IMR-90 (cell line): ENCODE results near the gene ITPK1.

Experiments used
- BHLHE40 ChIP-seq: fragments of 150-350 bp; IDR thresholded peaks from 2 replicates; pipeline ENCODE4 v1.6.1; 2016; ENCODE audit warnings: mild to moderate bottlenecking, low read depth, low read length
- CEBPB ChIP-seq: IDR thresholded peaks from 2 replicates; pipeline ENCODE4 v1.6.1; 2012; ENCODE audit warnings: low read depth, low read length, improper control_type of control experiment
- MXI1 ChIP-seq: IDR thresholded peaks from 2 replicates; pipeline ENCODE4 v1.6.1; 2012; ENCODE audit warnings: low read depth, mild to moderate bottlenecking, low read length, moderate library complexity, borderline replicate concordance
- POLR2A ChIP-seq: IDR thresholded peaks from 2 replicates; pipeline ENCODE4 v1.6.1; 2012; ENCODE audit warnings: mild to moderate bottlenecking, low read depth, low read length
- TF ChIP-seq, protein P1 (sequence below): conservative IDR thresholded peaks from 2 replicates; pipeline ENCODE4 v1.5.1; 2012; ENCODE audit warnings: mild to moderate bottlenecking, low read depth, low read length, improper control_type of control experiment
- TF ChIP-seq, protein P2 (sequence below): fragments of 150-350 bp; IDR thresholded peaks from 2 replicates; pipeline ENCODE4 v1.6.1; 2017; ENCODE audit warnings: mild to moderate bottlenecking, antibody characterized with exemption, low read length, low read depth

DNA sequence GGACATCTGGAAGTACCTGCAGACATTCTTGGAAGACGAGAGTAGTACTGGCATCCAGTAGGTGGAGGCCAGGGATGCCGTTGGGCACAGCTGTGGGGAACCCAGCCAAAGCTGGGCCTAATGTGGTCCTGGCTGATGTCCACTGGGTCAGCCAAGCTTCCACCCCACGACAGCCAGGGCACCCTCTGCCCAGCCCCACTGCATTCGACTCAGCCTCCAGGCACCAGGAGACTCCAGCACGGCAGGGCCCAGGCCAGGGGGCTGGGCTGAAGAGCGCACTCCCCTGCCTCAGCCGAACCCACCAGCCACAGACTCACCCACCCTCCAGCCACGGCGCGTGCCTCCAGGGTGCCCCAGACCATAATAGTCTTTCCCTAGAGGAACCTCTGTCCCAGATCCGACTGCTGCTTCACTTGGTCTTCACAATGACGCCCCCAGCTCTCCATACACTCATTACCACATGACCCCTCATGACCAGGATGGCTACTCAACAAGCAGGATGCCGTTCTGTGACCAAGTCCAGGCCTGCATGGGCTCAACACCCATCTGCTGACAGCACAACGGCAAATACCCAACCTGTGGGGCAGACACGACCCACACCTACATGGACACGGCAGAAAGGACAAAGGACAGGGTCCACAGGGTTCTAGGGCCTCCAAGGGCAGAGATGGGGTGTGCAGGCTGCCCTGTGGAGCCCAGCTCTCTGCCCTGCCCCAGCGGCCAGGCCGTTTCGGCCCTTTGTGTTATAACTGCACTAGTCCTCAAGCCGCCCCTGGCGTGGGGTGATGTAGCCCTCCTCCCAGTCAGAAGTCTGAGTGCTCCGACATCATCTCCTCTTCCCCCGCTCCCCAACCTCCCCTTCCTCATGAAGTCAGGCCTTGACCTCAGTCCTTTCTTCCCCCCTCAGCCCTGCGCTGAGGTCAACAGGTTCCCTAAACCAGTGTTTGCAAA, 22.8 kb downstream of the ITPK1 start:
- TF ChIP-seq, protein P1, sequence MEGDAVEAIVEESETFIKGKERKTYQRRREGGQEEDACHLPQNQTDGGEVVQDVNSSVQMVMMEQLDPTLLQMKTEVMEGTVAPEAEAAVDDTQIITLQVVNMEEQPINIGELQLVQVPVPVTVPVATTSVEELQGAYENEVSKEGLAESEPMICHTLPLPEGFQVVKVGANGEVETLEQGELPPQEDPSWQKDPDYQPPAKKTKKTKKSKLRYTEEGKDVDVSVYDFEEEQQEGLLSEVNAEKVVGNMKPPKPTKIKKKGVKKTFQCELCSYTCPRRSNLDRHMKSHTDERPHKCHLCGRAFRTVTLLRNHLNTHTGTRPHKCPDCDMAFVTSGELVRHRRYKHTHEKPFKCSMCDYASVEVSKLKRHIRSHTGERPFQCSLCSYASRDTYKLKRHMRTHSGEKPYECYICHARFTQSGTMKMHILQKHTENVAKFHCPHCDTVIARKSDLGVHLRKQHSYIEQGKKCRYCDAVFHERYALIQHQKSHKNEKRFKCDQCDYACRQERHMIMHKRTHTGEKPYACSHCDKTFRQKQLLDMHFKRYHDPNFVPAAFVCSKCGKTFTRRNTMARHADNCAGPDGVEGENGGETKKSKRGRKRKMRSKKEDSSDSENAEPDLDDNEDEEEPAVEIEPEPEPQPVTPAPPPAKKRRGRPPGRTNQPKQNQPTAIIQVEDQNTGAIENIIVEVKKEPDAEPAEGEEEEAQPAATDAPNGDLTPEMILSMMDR = no peak
- TF ChIP-seq MXI1 = no peak
- TF ChIP-seq POLR2A = no peak
- TF ChIP-seq, protein P2, sequence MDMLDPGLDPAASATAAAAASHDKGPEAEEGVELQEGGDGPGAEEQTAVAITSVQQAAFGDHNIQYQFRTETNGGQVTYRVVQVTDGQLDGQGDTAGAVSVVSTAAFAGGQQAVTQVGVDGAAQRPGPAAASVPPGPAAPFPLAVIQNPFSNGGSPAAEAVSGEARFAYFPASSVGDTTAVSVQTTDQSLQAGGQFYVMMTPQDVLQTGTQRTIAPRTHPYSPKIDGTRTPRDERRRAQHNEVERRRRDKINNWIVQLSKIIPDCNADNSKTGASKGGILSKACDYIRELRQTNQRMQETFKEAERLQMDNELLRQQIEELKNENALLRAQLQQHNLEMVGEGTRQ = no peak
- no peak for TF ChIP-seq BHLHE40
- no peak for TF ChIP-seq CEBPB
